Upper lobe of left lung (tissue), 4 donors: ENCODE data around the gene PRR11.

Source experiments
- POLR2A ChIP-seq, 4 donors: fragments of 450-650 bp; IDR thresholded peaks; one replicate each; pipeline ENCODE4 v1.5.1; 2016 to 2017; ENCODE audit warnings: antibody characterized with exemption in 4 of 4, mild to moderate bottlenecking in 2 of 4
- TF ChIP-seq, protein P1 (sequence below), 6 experiments: fragments of 450-650 bp in 4 of 6; fragments of 200-600 bp in 2 of 6; sonication (generic) in 2 of 6; IDR thresholded peaks; one replicate each; pipeline ENCODE4 v1.5.1; 2016 to 2019; ENCODE audit warnings: antibody characterized with exemption in 6 of 6

DNA sequence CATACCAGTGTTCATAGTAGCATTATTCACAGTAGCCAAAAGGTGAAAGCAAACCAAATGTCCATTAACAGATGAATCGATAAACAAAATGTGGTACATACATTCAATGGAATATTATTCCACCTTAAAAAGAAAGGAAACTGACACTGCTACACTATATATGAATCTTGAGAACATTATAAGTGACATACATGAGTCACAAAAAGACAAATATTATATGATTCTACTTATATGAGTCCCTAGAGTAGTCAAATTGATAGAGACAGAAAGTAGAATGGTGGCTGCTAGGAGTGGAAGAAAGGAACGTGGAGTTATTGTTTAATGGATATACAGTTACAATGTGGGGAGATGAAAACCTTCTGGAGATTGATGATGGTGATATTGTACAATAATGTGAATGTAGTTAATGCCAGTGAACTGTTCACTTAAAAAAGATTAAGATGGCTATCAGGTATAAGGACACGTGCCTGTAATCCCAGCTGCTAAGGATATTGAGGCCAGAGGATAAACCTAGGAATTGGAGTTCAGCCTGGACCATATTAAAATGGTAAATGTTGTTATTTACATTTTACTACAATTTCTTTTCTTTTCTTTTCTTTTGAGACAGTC, 28.6 kb upstream of the PRR11 start:
- TF ChIP-seq, protein P1, sequence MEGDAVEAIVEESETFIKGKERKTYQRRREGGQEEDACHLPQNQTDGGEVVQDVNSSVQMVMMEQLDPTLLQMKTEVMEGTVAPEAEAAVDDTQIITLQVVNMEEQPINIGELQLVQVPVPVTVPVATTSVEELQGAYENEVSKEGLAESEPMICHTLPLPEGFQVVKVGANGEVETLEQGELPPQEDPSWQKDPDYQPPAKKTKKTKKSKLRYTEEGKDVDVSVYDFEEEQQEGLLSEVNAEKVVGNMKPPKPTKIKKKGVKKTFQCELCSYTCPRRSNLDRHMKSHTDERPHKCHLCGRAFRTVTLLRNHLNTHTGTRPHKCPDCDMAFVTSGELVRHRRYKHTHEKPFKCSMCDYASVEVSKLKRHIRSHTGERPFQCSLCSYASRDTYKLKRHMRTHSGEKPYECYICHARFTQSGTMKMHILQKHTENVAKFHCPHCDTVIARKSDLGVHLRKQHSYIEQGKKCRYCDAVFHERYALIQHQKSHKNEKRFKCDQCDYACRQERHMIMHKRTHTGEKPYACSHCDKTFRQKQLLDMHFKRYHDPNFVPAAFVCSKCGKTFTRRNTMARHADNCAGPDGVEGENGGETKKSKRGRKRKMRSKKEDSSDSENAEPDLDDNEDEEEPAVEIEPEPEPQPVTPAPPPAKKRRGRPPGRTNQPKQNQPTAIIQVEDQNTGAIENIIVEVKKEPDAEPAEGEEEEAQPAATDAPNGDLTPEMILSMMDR (IDR thresholded peaks at IDR 0.05): no peak
- no peak for TF ChIP-seq POLR2A (IDR thresholded peaks at IDR 0.05)
